ENCODE data around the gene LRRC49. TPM values are rescaled to one million over a fixed set of nuclear protein-coding genes. Genes with fewer than 3 reads are reported as not detected.

LRRC49 gene
- total and polyA plus RNA-seq, 2 of the 13 experiments (the other 11 are each of a cell fraction or from before 2014, with no cell fraction given), result 0.57 to 1.00 TPM

DNA sequence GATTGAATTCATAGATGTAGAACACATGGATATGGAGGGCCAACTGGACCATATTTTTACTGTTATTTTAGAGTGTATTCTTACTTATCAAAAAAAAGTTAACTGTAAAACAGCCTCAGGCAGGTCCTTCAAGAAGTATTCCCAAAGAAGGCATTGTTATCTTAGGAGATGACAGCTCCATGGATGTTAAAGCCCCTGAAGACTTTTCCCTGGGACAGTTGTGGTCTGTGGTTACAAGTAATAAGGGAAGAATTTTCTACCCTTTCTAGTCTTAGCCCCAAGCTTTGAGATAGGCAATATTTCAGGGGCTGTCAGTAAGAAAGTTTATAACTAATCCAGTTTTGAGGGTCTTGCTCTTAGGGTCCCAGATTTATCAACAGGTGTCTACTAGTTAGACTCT is 62.5 kb downstream of the LRRC49 start:
- no TSS peak for BruUV-seq (replicated peaks)
- Histone ChIP-seq H2AFZ (ENCODE audit: low read length) (no peak overlapping the region), H3K4me3 (replicated peaks in 1 of 3; ENCODE audit: insufficient read depth in 1 of 3, low read depth in 2 of 3, low read length in 3 of 3) (no peak overlapping the region), H3K9ac (ENCODE audit: insufficient read depth, low read depth, low read length) (no peak overlapping the region), H4K20me1 (ENCODE audit: insufficient read depth, low read length) (no peaks in the 10 kb centered on the region), H3K36me3 (replicated peaks in 1 of 2; ENCODE audit: control insufficient read depth in 1 of 2, insufficient read depth in 2 of 2, low read length in 2 of 2) (no peaks in the 10 kb centered on the region), H3K4me2 (ENCODE audit: low read depth, low read length) (no peak overlapping the region), H3K4me1 (ENCODE audit: insufficient read depth, low read length) (no peaks in the 10 kb centered on the region), H3K9me3 (ENCODE audit: low read length) (no peaks in the 10 kb centered on the region), H3K27ac (ENCODE audit: extremely low read length, insufficient read depth, low read length) (no peak overlapping the region), H3K27me3 (ENCODE audit: control insufficient read depth in 1 of 2, insufficient read depth in 2 of 2, low read length in 2 of 2) (no peaks in the 10 kb centered on the region), H3K79me2 (ENCODE audit: insufficient read depth, low read length) (no peaks in the 10 kb centered on the region)
- POLR2A ChIA-PET, result no interaction called here
- intact Hi-C loops (cut with micrococcal nuclease; ENCODE audit: unreplicated experiment) (no loop called here), in situ Hi-C loops (cut with HindIII; ENCODE audit: extremely low pct_ligation_motif_present, low pct_unique_long_range_greater_than_20kb) (no loop called here)
- FAIRE-seq (no peak), DNase-seq (ENCODE audit: low spot score) (no peak), ATAC-seq (no peak)
- CTCF ChIA-PET (ENCODE audit: low intra/inter-chr PET ratio, low total read pairs), result no interaction called here
- TF ChIP-seq ELF3 (CRISPR knock-in tag; IDR thresholded peaks at IDR 0.05) (no peak), IKZF1 (IDR thresholded peaks at IDR 0.05) (no peak), RCOR2 (CRISPR knock-in tag; IDR thresholded peaks at IDR 0.05) (no peak), ZNF569 (CRISPR knock-in tag; IDR thresholded peaks at IDR 0.05; ENCODE audit: borderline replicate concordance) (no peak), NFKBIZ (CRISPR knock-in tag; IDR thresholded peaks at IDR 0.05) (no peak), NKX3-1 (CRISPR knock-in tag; IDR thresholded peaks at IDR 0.05) (no peak)
- TF ChIP-seq, protein P1, sequence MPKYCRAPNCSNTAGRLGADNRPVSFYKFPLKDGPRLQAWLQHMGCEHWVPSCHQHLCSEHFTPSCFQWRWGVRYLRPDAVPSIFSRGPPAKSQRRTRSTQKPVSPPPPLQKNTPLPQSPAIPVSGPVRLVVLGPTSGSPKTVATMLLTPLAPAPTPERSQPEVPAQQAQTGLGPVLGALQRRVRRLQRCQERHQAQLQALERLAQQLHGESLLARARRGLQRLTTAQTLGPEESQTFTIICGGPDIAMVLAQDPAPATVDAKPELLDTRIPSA (CRISPR knock-in tag; IDR thresholded peaks at IDR 0.05; ENCODE audit: borderline replicate concordance), result no peak
- TF ChIP-seq, protein P2, sequence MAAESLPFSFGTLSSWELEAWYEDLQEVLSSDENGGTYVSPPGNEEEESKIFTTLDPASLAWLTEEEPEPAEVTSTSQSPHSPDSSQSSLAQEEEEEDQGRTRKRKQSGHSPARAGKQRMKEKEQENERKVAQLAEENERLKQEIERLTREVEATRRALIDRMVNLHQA (CRISPR knock-in tag; IDR thresholded peaks at IDR 0.05), result no peak
- TF ChIP-seq, protein P3, sequence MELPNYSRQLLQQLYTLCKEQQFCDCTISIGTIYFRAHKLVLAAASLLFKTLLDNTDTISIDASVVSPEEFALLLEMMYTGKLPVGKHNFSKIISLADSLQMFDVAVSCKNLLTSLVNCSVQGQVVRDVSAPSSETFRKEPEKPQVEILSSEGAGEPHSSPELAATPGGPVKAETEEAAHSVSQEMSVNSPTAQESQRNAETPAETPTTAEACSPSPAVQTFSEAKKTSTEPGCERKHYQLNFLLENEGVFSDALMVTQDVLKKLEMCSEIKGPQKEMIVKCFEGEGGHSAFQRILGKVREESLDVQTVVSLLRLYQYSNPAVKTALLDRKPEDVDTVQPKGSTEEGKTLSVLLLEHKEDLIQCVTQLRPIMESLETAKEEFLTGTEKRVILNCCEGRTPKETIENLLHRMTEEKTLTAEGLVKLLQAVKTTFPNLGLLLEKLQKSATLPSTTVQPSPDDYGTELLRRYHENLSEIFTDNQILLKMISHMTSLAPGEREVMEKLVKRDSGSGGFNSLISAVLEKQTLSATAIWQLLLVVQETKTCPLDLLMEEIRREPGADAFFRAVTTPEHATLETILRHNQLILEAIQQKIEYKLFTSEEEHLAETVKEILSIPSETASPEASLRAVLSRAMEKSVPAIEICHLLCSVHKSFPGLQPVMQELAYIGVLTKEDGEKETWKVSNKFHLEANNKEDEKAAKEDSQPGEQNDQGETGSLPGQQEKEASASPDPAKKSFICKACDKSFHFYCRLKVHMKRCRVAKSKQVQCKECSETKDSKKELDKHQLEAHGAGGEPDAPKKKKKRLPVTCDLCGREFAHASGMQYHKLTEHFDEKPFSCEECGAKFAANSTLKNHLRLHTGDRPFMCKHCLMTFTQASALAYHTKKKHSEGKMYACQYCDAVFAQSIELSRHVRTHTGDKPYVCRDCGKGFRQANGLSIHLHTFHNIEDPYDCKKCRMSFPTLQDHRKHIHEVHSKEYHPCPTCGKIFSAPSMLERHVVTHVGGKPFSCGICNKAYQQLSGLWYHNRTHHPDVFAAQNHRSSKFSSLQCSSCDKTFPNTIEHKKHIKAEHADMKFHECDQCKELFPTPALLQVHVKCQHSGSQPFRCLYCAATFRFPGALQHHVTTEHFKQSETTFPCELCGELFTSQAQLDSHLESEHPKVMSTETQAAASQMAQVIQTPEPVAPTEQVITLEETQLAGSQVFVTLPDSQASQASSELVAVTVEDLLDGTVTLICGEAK (IDR thresholded peaks at IDR 0.05), result no peak
- TF ChIP-seq, protein P3 (CRISPR knock-in tag; IDR thresholded peaks at IDR 0.05), result no peak
- TF ChIP-seq, protein P4, sequence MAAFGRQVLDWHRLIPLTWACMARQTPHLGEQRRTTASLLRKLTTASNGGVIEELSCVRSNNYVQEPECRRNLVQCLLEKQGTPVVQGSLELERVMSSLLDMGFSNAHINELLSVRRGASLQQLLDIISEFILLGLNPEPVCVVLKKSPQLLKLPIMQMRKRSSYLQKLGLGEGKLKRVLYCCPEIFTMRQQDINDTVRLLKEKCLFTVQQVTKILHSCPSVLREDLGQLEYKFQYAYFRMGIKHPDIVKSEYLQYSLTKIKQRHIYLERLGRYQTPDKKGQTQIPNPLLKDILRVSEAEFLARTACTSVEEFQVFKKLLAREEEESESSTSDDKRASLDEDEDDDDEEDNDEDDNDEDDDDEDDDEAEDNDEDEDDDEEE (CRISPR knock-in tag; IDR thresholded peaks at IDR 0.05), result no peak
- TF ChIP-seq, protein P5, sequence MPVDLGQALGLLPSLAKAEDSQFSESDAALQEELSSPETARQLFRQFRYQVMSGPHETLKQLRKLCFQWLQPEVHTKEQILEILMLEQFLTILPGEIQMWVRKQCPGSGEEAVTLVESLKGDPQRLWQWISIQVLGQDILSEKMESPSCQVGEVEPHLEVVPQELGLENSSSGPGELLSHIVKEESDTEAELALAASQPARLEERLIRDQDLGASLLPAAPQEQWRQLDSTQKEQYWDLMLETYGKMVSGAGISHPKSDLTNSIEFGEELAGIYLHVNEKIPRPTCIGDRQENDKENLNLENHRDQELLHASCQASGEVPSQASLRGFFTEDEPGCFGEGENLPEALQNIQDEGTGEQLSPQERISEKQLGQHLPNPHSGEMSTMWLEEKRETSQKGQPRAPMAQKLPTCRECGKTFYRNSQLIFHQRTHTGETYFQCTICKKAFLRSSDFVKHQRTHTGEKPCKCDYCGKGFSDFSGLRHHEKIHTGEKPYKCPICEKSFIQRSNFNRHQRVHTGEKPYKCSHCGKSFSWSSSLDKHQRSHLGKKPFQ (CRISPR knock-in tag; IDR thresholded peaks at IDR 0.05; ENCODE audit: insufficient replicate concordance), result no peak

Data from HepG2 (cell line).